ENCODE measurements around the gene GRHL1.

The GRHL1 gene

DNA sequence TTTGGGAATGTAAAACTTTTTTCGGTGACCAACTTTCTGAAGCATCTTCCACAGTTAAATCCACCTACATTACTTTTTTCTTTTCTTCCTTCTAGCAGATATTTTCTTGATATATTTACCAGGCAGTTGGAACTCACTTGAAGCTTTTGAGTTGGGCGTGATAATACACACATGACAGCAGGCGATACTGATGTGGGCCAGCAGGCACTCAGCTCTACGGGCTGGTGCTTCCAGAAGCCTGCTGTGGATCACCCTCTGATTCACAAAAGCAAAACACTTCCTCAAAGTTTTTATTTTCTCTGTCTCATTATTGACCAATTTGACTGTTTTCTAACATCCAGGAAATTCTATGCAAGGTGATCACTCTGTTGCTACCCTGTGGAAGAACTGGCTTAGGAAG lies 22.9 kb downstream of the GRHL1 start:
- no peak for DNase-seq

- no peak for DNase-seq
These were observed 23.8 kb downstream of the GRHL1 start for GRCh38 chr2:9975328-9975727.

GRCh38 chr2:9975805-9976447 lies 24.4 kb downstream of the GRHL1 start:
- no peak for DNase-seq

- DNase-seq = no peak
These were observed 28.5 kb downstream of the GRHL1 start for GRCh38 chr2:9979977-9980376.

- DNase-seq = no peak
These were observed 29.0 kb downstream of the GRHL1 start for GRCh38 chr2:9980520-9980919.

- DNase-seq = no peak
These were observed 30.2 kb downstream of the GRHL1 start for GRCh38 chr2:9981655-9982054.

- DNase-seq = no peak
These were observed 30.8 kb downstream of the GRHL1 start for GRCh38 chr2:9982248-9982647.

- DNase-seq = no peak
These were observed 31.4 kb downstream of the GRHL1 start for GRCh38 chr2:9982891-9983290.

- no peak for DNase-seq
These were observed 32.1 kb downstream of the GRHL1 start for GRCh38 chr2:9983401-9984216.

DNA sequence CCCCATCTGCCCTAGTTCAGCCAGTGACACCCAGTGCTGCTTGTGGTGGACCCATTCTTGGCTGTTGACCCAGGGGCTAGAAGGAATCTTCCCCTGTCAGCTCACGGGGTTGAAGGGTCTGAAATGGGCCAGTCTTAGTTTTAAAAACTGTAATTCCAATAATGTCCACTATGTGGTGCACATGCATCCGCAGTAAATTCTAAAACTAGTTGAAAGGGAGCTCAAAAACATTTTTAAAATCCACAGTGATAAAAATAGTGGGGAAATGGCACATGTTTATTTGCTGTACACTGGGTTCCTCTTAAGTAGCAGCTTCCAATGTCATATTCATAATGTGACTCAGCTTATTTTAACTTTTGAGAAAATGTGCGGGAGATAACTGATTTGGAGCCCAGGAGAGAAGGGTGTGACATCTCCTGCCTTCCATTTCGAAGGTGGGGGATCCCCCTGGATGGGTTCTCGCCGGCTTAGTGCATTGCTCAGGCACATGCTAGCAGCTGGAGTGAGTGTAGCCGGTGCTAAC lies 32.8 kb downstream of the GRHL1 start:
- DNase-seq = peak; percentile 58

DNA sequence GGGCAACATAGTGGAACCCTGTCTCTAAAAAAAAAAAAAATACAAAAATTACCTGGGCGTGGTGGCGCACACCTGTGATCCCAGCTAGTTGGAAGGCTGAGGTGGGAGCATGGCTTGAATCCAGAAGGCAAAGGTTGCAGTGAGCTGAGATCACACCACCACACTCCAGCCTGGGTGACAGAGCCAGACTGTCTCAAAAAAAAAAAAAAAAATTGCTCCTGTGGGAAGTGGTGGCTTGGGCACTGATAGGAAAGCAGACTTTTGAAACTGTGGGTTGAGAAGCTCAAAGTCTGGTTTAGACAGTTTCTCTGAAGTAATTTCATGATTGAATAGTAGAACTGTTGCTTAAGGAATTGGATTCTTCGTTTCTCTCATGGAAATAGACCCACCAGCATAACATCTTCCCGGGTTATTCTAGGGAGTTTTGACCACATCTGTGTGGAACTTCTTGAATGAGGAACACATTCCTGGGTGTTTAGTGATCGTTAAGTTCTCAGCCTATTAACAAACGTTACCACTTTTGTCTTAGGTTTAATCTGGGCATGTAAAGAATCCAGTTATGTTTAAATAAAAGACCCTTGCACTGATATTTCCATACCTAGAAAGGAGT lies 33.5 kb downstream of the GRHL1 start:
- no peak for DNase-seq

DNA sequence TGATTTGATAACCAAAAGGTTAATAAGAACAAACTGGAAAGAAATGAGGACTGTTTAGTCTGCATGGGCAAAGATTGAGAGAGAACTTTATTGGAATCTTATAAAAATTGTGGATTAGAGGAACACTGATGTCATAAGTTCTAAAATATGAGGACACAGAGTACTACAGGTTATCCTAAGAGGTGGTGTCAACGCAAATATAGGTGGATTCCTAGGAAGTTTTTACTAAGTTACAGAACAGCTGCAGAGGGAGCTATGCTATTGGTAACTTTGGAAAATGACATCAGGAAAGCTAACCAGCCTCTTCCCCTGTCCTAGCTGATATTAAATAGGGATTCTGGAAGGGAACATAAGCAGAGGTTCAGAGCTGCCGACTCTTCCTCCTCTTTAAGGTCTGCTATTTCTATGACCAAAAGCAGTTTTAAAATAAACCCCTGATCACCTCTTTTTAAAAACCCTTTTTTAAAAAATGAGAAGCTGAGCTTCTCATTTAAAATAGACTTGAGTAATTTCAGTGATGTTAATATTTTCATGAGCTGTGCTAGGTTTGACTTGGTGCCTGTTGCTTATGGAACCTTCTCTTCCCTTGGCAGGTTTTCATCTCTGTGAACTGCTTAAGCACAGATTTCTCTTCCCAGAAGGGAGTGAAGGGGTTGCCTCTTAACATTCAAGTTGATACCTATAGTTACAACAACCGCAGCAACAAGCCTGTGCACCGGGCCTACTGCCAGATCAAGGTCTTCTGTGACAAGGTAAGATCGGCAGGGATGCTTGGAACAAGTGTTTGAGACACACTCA lies 34.2 kb downstream of the GRHL1 start:
- DNase-seq = no peak

GRCh38 chr2:9988320-9988719 lies 36.8 kb downstream of the GRHL1 start:
- no peak for DNase-seq

GRCh38 chr2:9990736-9991135 lies 39.2 kb downstream of the GRHL1 start:
- DNase-seq = no peak

GRCh38 chr2:9991221-9991620 lies 39.7 kb downstream of the GRHL1 start:
- no peak for DNase-seq

GRCh38 chr2:9991829-9992273 lies 40.4 kb downstream of the GRHL1 start:
- DNase-seq = no peak

DNA sequence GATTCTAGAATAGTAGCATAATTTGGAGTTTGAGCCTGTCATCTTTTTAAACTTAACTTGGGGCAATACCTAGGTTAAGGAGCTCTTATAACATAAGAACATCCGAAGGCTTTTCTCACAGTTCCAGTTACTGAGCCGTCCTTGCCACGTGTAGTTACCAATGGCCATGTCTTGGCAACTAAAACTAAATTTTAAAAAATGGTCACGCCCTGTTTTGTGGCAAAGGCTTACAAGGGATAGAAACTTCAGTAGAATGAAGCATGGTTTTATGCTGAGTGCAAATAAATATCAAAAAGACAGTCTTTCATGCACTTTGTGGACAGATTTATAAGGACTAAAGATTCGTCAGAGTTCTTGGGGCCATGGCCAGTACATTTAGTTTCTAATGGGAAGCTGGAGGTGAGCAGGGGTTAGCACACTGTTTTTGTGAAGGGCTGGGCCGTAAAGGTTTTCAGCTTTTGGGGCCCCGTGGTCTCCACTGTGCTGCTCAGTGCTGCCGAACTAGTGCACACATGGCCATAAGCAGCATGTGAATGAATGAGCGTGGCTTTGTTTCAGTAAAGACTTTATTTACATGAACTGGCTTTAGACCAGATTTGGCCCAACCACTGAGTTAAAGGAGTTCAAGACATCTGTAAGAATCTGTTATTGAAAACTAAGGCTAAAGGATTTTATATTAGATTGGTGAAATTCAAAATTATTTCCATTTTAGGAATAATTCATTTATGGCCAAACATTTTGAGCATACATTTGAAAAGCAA lies 41.1 kb downstream of the GRHL1 start:
- no peak for DNase-seq

- DNase-seq = no peak
These were observed 42.1 kb downstream of the GRHL1 start for GRCh38 chr2:9993488-9994165.

- no peak for DNase-seq
These were observed 43.0 kb downstream of the GRHL1 start for GRCh38 chr2:9994462-9994861.

DNA sequence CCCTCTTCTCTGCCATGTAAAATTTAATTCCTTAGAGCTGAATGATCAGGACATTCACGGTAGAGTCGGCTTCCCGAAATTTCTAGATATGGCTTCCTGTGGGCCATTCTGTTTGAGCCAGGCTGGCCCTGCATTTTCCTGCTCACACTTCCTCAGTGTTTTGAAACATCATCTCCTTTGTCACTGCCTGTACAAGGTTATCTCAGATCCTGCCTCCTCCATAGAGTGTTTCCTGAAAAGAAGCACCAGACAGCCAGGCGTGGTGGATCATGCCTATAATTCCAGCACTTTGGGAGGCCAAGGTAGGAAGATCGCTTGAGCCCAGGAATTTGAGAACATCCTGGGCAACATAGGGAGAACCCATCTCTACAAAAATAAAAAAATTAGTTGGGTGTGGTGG lies 43.6 kb downstream of the GRHL1 start:
- no peak for DNase-seq

DNA sequence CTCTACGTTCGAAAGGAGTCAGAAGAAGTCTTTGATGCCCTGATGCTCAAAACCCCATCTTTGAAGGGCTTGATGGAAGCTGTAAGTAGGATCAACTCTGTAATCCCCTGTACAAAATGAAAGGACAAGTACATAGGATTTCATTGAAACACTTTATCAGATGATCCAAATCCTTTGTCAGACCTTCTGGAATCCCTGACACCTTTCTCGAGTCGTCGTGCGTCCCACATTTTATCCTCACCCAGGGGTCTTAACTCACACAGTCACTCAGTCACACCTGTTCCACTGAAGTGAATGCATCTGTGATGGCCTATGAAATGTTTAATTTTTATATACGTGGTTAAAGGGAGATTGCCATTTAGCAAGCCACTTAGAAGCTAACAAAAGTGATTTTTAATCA lies 44.8 kb downstream of the GRHL1 start:
- no peak for DNase-seq

GRCh38 chr2:9997936-9998335 lies 46.4 kb downstream of the GRHL1 start:
- DNase-seq = no peak
